SK-MEL-5 (cell line): ENCODE results near the gene ITPK1. TPM values are rescaled to one million over a fixed set of nuclear protein-coding genes. Genes with fewer than 3 reads are reported as not detected.
"Not testable (repeated sequence)": the region's sequence is repeated elsewhere in the genome, so short reads cannot be mapped to it uniquely, and the experiment has no call there.

Experiments used
- DNase-seq: peaks from one replicate; pipeline ENCODE4 v3.0.0-alpha.2; 2016; ENCODE audit warnings: low read depth, low spot score
- in situ Hi-C: cut with HindIII; loops from 2 replicates; pipeline ENCODE4 v1.10.0; 2016; ENCODE audit warnings: low sequenced_read_pairs, high pct_unique_total_duplicates, low pct_unique_long_range_greater_than_20kb
- total RNA-seq: library from RNA; depleted of rRNA; stranded (reverse); fragments of >200 nt; shearing (Covaris generic); gene quantifications from 2 replicates; pipeline ENCODE4 v1.2.3, GENCODE V29; 2014

ITPK1 gene
- total RNA-seq, 1 experiment from 2014 or later, result 45.2 TPM

GRCh38 chr14:93110856-93111419 lies 4.8 kb downstream of the ITPK1 start:
- in situ Hi-C loops, result no loop called here
- no peak for DNase-seq

GRCh38 chr14:93109572-93110481 lies 5.9 kb downstream of the ITPK1 start:
- no peak for DNase-seq
- in situ Hi-C loops, result no loop called here

- DNase-seq, result no peak
- in situ Hi-C loops, result no loop called here
Observed at GRCh38 chr14:93108105-93108504, 7.6 kb downstream of the ITPK1 start.

GRCh38 chr14:93107453-93107852 lies 8.3 kb downstream of the ITPK1 start:
- in situ Hi-C loops, result no loop called here
- DNase-seq, result no peak

- in situ Hi-C loops, result no loop called here
- DNase-seq, result no peak
Observed at GRCh38 chr14:93106541-93107156, 9.1 kb downstream of the ITPK1 start.

- in situ Hi-C loops, DNase-seq: not testable (repeated sequence)
Observed at GRCh38 chr14:93105856-93106255, 9.9 kb downstream of the ITPK1 start.

GRCh38 chr14:93105362-93105761 lies 10.4 kb downstream of the ITPK1 start:
- DNase-seq, result no peak
- in situ Hi-C loops, result no loop called here

- no peak for DNase-seq
- in situ Hi-C loops, result no loop called here
Observed at GRCh38 chr14:93104961-93105360, 10.8 kb downstream of the ITPK1 start.

GRCh38 chr14:93103392-93104080 lies 12.2 kb downstream of the ITPK1 start:
- in situ Hi-C loops, result no loop called here
- no peak for DNase-seq

GRCh38 chr14:93102141-93102540 lies 13.6 kb downstream of the ITPK1 start:
- in situ Hi-C loops, result no loop called here
- DNase-seq, result no peak

- in situ Hi-C loops, result no loop called here
- no peak for DNase-seq
Observed at GRCh38 chr14:93101181-93101580, 14.5 kb downstream of the ITPK1 start.

GRCh38 chr14:93100570-93100969 lies 15.2 kb downstream of the ITPK1 start:
- no peak for DNase-seq
- in situ Hi-C loops, result no loop called here

- in situ Hi-C loops, result no loop called here
- no peak for DNase-seq
Observed at GRCh38 chr14:93100100-93100499, 15.6 kb downstream of the ITPK1 start.

- in situ Hi-C loops, result no loop called here
- no peak for DNase-seq
Observed at GRCh38 chr14:93099643-93100042, 16.1 kb downstream of the ITPK1 start.

- in situ Hi-C loops, result no loop called here
- no peak for DNase-seq
Observed at GRCh38 chr14:93099196-93099595, 16.5 kb downstream of the ITPK1 start.

- in situ Hi-C loops, result no loop called here
- DNase-seq, result no peak
Observed at GRCh38 chr14:93096691-93097322, 18.9 kb downstream of the ITPK1 start.

- in situ Hi-C loops, result no loop called here
Observed at GRCh38 chr14:93095742-93096510, 19.8 kb downstream of the ITPK1 start.

More at GRCh38 chr14:93095742-93096510, 19.8 kb downstream of the ITPK1 start:
- no peak for DNase-seq
